OCI-LY7 (cell line): Measurements from ENCODE around the gene RAMP3. TPM values are rescaled to one million over a fixed set of nuclear protein-coding genes. Genes with fewer than 3 reads are reported as not detected.

Experiments used
- BruUV-seq: library from RNA; stranded (reverse); fragments of 400-500 nt; replicated peaks from 2 replicates; lab custom pipeline; 2021; lab: Mats Ljungman, UMichigan
- CTCF ChIA-PET: fragments of 300-600 bp; sonication (Branson Sonifier 250); formaldehyde crosslinking; loops from one replicate; lab custom pipeline; 2022; ENCODE audit warnings: antibody characterized with exemption; ENCODE audit not compliant: unreplicated experiment; lab: Charles Lee
- POLR2A ChIA-PET: fragments of 300-600 bp; sonication (Branson Sonifier 250); formaldehyde crosslinking; loops from one replicate; lab custom pipeline; 2022; ENCODE audit warnings: antibody characterized with exemption; lab: Charles Lee
- DNase-seq: peaks from one replicate; pipeline ENCODE4 v3.0.0-alpha.2; 2015; ENCODE audit warnings: low spot score
- H2AFZ ChIP-seq: fragments of 200-600 bp; sonication (generic), shearing (Covaris generic); 2 replicates; pipeline ENCODE4 v1.6.1; 2014; ENCODE audit warnings: mild to moderate bottlenecking, antibody characterized with exemption, low read length, moderate library complexity
- H3K27ac ChIP-seq: fragments of 200-600 bp; sonication (generic); 2 replicates; pipeline ENCODE4 v1.5.1; 2014; ENCODE audit warnings: mixed run types, low read depth, mild to moderate bottlenecking, moderate library complexity, low read length, inconsistent platforms; ENCODE audit not compliant: poor library complexity, severe bottlenecking
- H3K36me3 ChIP-seq: fragments of 200-600 bp; sonication (generic); 2 replicates; pipeline ENCODE4 v1.6.1; 2014; ENCODE audit warnings: mild to moderate bottlenecking, antibody characterized with exemption, low read length, moderate library complexity, mixed read lengths; ENCODE audit not compliant: insufficient read depth
- H3K4me1 ChIP-seq: fragments of 200-600 bp; sonication (generic); 2 replicates; pipeline ENCODE4 v1.5.1; 2014; ENCODE audit warnings: mild to moderate bottlenecking, low read length; ENCODE audit not compliant: insufficient read depth, poor library complexity, severe bottlenecking
- H3K4me2 ChIP-seq: fragments of 200-600 bp; sonication (generic); 2 replicates; pipeline ENCODE4 v1.6.1; 2014; ENCODE audit warnings: mild to moderate bottlenecking, low read length
- H3K4me3 ChIP-seq: fragments of 200-600 bp; sonication (generic); 2 replicates; pipeline ENCODE4 v1.5.1; 2014; ENCODE audit warnings: mild to moderate bottlenecking, low read depth, low read length; ENCODE audit not compliant: poor library complexity, severe bottlenecking
- H3K79me2 ChIP-seq: fragments of 200-600 bp; sonication (generic); 2 replicates; pipeline ENCODE4 v1.6.1; 2016; ENCODE audit warnings: low read depth, mild to moderate bottlenecking, low read length, moderate library complexity, mixed read lengths; ENCODE audit not compliant: insufficient read depth
- H3K9me2 ChIP-seq: fragments of 200-600 bp; sonication (generic); 2 replicates; pipeline ENCODE4 v1.6.1; 2016; ENCODE audit warnings: mild to moderate bottlenecking, low read length, mixed read lengths; ENCODE audit not compliant: insufficient read depth
- H3K9me3 ChIP-seq: fragments of 200-600 bp; sonication (generic); 2 replicates; pipeline ENCODE4 v1.6.1; 2014; ENCODE audit warnings: mild to moderate bottlenecking, mixed run types, low read length, mixed read lengths
- H4K20me1 ChIP-seq: fragments of 200-600 bp; sonication (generic); 2 replicates; pipeline ENCODE4 v1.6.1; 2014; ENCODE audit warnings: mild to moderate bottlenecking, antibody characterized with exemption, low read length, moderate library complexity, mixed read lengths; ENCODE audit not compliant: insufficient read depth
- EZH2phosphoT487 ChIP-seq: fragments of 200-600 bp; sonication (generic); IDR thresholded peaks from 2 replicates; pipeline ENCODE4 v1.6.1; 2018; ENCODE audit warnings: low read depth, borderline replicate concordance, mild to moderate bottlenecking, mixed run types, antibody characterized with exemption, low read length, moderate library complexity, mixed read lengths
- intact Hi-C: fragments of 100-400 bp; cut with micrococcal nuclease; formaldehyde crosslinking; loops from one replicate; pipeline ENCODE4 v1.10.0; 2022; ENCODE audit not compliant: unreplicated experiment
- total RNA-seq, 2 experiments: library from RNA; depleted of rRNA in 1 of 2; stranded (reverse); fragments of >200 nt in 1 of 2; shearing (Covaris generic) in 1 of 2; gene quantifications; 2 replicates each; pipeline ENCODE4 v1.2.3, GENCODE V29; 2014 to 2022
- TF ChIP-seq, protein P1 (sequence below): fragments of 200-600 bp; sonication (generic); conservative IDR thresholded peaks from 2 replicates; pipeline ENCODE4 v1.5.1; 2014; ENCODE audit warnings: mild to moderate bottlenecking, antibody characterized with exemption, low read length, moderate library complexity, mixed read lengths

The RAMP3 gene
- total RNA-seq, 2 experiments from 2014 or later, result not detected

DNA sequence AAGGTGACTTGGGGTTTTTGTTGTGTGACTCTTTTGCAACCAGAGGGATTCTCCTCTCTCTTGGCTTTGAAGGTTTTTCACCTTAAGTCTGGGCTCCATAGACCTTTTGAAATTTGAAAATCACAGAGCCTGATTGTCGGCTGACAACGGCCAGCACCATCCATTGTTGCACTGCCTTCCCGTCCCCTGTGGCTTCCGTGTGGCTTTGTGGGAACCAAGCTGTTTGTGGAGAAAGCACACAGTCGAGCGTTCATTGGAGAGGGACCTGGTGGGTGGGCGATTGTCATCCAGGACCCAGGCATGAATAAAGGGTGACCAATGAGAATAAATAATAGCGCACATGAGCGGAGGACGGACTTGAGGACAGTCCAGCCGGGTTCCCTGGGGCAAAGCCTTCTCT, 7.4 kb upstream of the RAMP3 start:
- Histone ChIP-seq H3K9me2 (no peaks in the 10 kb centered on the region), H3K9me3 (no peaks in the 10 kb centered on the region), H2AFZ (no peak overlapping the region), H3K27ac (no peak overlapping the region), H3K36me3 (no peaks in the 10 kb centered on the region), H3K4me3 (no peak overlapping the region), H4K20me1 (no peaks in the 10 kb centered on the region), H3K4me2 (no peak overlapping the region), H3K79me2 (no peaks in the 10 kb centered on the region), H3K4me1 (peaks cover 6% of the 10 kb centered on the region)
- no peak for DNase-seq
- TF ChIP-seq EZH2phosphoT487, result no peak
- TF ChIP-seq, protein P1, sequence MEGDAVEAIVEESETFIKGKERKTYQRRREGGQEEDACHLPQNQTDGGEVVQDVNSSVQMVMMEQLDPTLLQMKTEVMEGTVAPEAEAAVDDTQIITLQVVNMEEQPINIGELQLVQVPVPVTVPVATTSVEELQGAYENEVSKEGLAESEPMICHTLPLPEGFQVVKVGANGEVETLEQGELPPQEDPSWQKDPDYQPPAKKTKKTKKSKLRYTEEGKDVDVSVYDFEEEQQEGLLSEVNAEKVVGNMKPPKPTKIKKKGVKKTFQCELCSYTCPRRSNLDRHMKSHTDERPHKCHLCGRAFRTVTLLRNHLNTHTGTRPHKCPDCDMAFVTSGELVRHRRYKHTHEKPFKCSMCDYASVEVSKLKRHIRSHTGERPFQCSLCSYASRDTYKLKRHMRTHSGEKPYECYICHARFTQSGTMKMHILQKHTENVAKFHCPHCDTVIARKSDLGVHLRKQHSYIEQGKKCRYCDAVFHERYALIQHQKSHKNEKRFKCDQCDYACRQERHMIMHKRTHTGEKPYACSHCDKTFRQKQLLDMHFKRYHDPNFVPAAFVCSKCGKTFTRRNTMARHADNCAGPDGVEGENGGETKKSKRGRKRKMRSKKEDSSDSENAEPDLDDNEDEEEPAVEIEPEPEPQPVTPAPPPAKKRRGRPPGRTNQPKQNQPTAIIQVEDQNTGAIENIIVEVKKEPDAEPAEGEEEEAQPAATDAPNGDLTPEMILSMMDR, result no peak
- ChIA-PET POLR2A (no interaction called here), CTCF (no interaction called here)
- no TSS peak for BruUV-seq
- intact Hi-C loops, result no loop called here

DNA sequence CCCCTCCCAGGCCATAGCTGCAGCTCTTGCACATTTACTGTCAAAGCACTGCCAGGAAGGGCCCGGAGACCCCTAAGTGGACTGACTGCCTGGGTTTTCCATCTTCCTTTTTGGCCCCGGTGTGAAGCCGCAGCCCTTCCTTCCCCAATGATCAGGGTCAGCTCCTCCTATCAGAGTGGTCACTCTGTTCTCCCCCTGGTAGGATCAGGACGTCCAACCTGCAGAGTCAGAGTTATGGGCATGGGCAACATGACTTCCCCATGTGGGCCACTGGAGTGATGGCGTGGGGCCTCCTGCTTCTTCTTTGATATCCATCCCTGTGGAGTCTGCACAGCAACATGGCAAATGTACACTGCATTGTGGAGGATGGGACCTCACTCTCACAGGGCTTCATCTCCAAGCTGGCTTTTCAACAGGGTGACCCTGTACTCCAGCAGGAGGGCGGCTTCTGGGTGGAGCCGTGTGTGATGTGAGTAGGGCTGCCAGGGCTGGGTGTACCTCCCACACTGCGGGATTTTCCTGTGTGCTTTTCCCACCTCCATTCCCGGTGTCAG, 6.4 kb upstream of the RAMP3 start:
- Histone ChIP-seq H3K4me3 (no peak overlapping the region), H3K36me3 (no peaks in the 10 kb centered on the region), H2AFZ (no peak overlapping the region), H3K27ac (no peak overlapping the region), H3K4me2 (no peak overlapping the region), H4K20me1 (no peaks in the 10 kb centered on the region), H3K9me3 (no peaks in the 10 kb centered on the region), H3K4me1 (peaks cover 6% of the 10 kb centered on the region), H3K79me2 (no peaks in the 10 kb centered on the region), H3K9me2 (no peaks in the 10 kb centered on the region)
- DNase-seq, result no peak
- no peak for TF ChIP-seq EZH2phosphoT487
- TF ChIP-seq, protein P1, result no peak
- no TSS peak for BruUV-seq
- intact Hi-C loops, result no loop called here
- CTCF ChIA-PET, result no interaction called here
- POLR2A ChIA-PET, result no interaction called here

DNA sequence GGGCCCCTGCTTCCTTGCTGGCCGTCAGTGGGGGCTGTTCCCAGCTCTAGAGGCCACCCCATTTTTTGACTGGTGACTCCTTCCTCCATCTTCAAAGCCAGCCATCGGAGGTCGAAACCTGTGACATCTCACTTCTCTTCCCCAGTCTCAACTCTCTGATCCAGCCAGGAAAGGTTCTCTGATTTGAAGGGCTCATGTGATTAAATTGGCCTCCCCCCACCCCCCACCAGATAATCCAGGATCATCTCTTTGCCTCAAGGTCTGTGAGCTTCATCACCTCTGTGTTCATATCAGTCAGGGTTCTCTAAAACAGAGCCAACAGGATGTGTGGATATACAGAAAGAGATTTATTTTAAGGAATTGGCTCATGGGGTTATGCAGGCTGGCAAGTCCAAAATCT, 5.6 kb upstream of the RAMP3 start:
- Histone ChIP-seq H3K4me3 (no peak overlapping the region), H2AFZ (no peak overlapping the region), H3K4me2 (no peak overlapping the region), H3K9me2 (no peaks in the 10 kb centered on the region), H3K36me3 (no peaks in the 10 kb centered on the region), H3K79me2 (no peaks in the 10 kb centered on the region), H3K27ac (no peak overlapping the region), H3K4me1 (peaks cover 6% of the 10 kb centered on the region), H3K9me3 (no peaks in the 10 kb centered on the region), H4K20me1 (no peaks in the 10 kb centered on the region)
- ChIA-PET POLR2A (no interaction called here), CTCF (interaction anchor here (1.2 kb wide), 1 partner anchor 27 kb away, joined by 4 read pairs; no protein-coding TSS in a partner anchor)
- BruUV-seq, result no TSS peak
- DNase-seq, result no peak
- intact Hi-C loops, result no loop called here
- TF ChIP-seq EZH2phosphoT487, result no peak
- TF ChIP-seq, protein P1, result no peak
